Common myeloid progenitor, CD34-positive (primary cell): ENCODE measurements around the gene PRELID2.

ENCODE experiments used
- CTCF ChIA-PET: fragments of 350-600 bp; sonication (Branson Sonifier 250); formaldehyde crosslinking; loops from one replicate; lab custom pipeline; 2021; ENCODE audit warnings: antibody characterized with exemption; lab: Charles Lee
- POLR2A ChIA-PET: fragments of 350-600 bp; sonication (Branson Sonifier 250); formaldehyde crosslinking; loops from one replicate; lab custom pipeline; 2021; ENCODE audit warnings: antibody characterized with exemption; lab: Charles Lee
- DNase-seq, 3 donors: peaks; one replicate each; pipeline versions ENCODE4 v3.0.0 to v3.0.0-alpha.2; 2013
- H3K27ac ChIP-seq, 2 experiments: 1 replicate in 1 of 2; 2 replicates in 1 of 2; pipeline ENCODE4 v1.7.0; 2013; ENCODE audit warnings: inconsistent platforms in 2 of 2, low read length in 2 of 2, mild to moderate bottlenecking in 2 of 2, low read depth in 1 of 2, moderate library complexity in 1 of 2; ENCODE audit not compliant: severe bottlenecking in 2 of 2, insufficient read depth in 1 of 2, poor library complexity in 1 of 2
- H3K27me3 ChIP-seq, 5 experiments: replicated peaks in 2 of 5; 1 replicate in 3 of 5; 2 replicates in 2 of 5; pipeline versions ENCODE4 v1.6.1 to v1.7.0; 2013; ENCODE audit warnings: low read length in 4 of 5, mild to moderate bottlenecking in 2 of 5, moderate library complexity in 2 of 5, inconsistent platforms in 1 of 5; ENCODE audit not compliant: insufficient read depth in 5 of 5, control insufficient read depth in 4 of 5
- H3K36me3 ChIP-seq, 4 experiments: 1 replicate in 2 of 4; 2 replicates in 2 of 4; pipeline versions ENCODE4 v1.6.1 to v1.7.0; 2013; ENCODE audit warnings: low read length in 3 of 4, control low read depth in 1 of 4, mild to moderate bottlenecking in 1 of 4; ENCODE audit not compliant: control insufficient read depth in 4 of 4, insufficient read depth in 4 of 4
- H3K4me1 ChIP-seq, 4 experiments: 1 replicate in 3 of 4; 2 replicates in 1 of 4; pipeline versions ENCODE4 v1.6.1 to v1.7.1; 2013; ENCODE audit warnings: low read length in 3 of 4, mild to moderate bottlenecking in 3 of 4, control low read depth in 1 of 4, inconsistent platforms in 1 of 4, moderate library complexity in 1 of 4; ENCODE audit not compliant: control insufficient read depth in 4 of 4, insufficient read depth in 4 of 4; ENCODE audit errors: control extremely low read depth in 1 of 4
- H3K4me3 ChIP-seq, 7 experiments: 1 replicate in 4 of 7; 2 replicates in 3 of 7; pipeline versions ENCODE4 v1.5.1 to v1.7.0; 2013; ENCODE audit warnings: mild to moderate bottlenecking in 7 of 7, low read length in 6 of 7, moderate library complexity in 6 of 7, inconsistent platforms in 2 of 7, low read depth in 2 of 7, control low read depth in 1 of 7; ENCODE audit not compliant: insufficient read depth in 4 of 7, control insufficient read depth in 1 of 7; ENCODE audit errors: extremely low read depth in 1 of 7
- H3K9me3 ChIP-seq, 5 experiments: 1 replicate in 4 of 5; 2 replicates in 1 of 5; pipeline versions ENCODE4 v1.6.1 to v1.7.1; 2013; ENCODE audit warnings: low read length in 4 of 5, mild to moderate bottlenecking in 2 of 5, inconsistent platforms in 1 of 5, low read depth in 1 of 5, moderate library complexity in 1 of 5; ENCODE audit not compliant: control insufficient read depth in 4 of 5, insufficient read depth in 2 of 5; ENCODE audit errors: control extremely low read depth in 1 of 5
- WGBS: methylation state at CpG from one replicate; pipeline ENCODE4 v1.1.5; 2013; ENCODE audit not compliant: insufficient coverage; 5-methylcytosine and 5-hydroxymethylcytosine counted together

Gene PRELID2

DNA sequence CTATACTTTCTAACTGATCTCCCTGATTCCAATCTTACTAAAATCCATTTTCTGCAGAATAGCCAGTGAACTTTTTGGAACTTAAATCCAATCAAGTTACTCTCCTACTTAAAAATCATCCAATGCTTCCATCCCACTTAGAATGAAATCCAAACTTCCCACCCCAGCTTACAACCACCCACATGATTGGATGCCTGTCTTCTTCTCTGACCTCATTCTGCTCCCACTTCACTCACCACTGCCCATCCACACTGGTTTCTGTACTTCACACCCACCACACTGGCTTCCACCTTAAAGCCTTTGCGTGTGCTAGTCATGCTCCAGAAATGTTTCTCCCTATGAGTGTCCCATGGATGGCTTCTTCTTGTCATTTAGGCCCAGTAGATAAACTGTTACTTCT, 119.7 kb downstream of the PRELID2 start:
- 91% methylated on average over 1 of the region's 1 CpG for WGBS
- no peak for DNase-seq
- POLR2A ChIA-PET: no interaction called here
- Histone ChIP-seq H3K4me3 (no peak overlapping the region), H3K27ac (no peak overlapping the region), H3K27me3 (no peaks in the 10 kb centered on the region), H3K9me3 (no peaks in the 10 kb centered on the region), H3K4me1 (no peaks in the 10 kb centered on the region), H3K36me3 (no peaks in the 10 kb centered on the region)
- CTCF ChIA-PET: no interaction called here

DNA sequence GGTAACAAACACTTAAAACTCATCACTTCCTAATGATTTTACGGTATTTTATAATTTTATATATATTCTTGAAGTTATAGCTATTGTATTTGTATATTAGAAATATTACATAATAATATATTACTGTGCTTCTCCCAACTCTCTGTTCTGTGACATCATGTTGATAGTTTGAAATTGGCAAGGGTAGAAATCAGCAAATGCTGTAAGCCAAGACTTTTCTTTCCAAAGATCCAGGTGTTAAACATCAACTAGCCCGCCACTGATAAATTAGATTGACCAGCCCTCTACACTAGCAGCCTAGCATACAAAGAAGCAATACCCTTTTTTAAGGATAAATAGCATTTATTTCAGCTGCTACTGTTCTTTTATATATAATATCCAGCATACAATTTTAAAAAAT, 122.9 kb downstream of the PRELID2 start:
- no CpG with 5 or more reads among the region's 2 CpGs for WGBS
- no peak overlapping the region for H3K4me3 ChIP-seq
- no peak for DNase-seq
- CTCF ChIA-PET: interaction anchor here (4.2 kb wide), 1 partner anchor 13 kb away, joined by 21 read pairs; no protein-coding TSS in a partner anchor
- no peak overlapping the region for H3K27ac ChIP-seq
- no peaks in the 10 kb centered on the region for H3K36me3 ChIP-seq
- POLR2A ChIA-PET: no interaction called here
- H3K4me1 ChIP-seq: no peaks in the 10 kb centered on the region
- H3K9me3 ChIP-seq: no peaks in the 10 kb centered on the region
- H3K27me3 ChIP-seq: no peaks in the 10 kb centered on the region

GRCh38 chr5:145711417-145711816, 123.7 kb downstream of the PRELID2 start:
- Histone ChIP-seq H3K27ac (no peak overlapping the region), H3K36me3 (no peaks in the 10 kb centered on the region), H3K9me3 (no peaks in the 10 kb centered on the region), H3K27me3 (no peaks in the 10 kb centered on the region), H3K4me3 (no peak overlapping the region), H3K4me1 (no peaks in the 10 kb centered on the region)
- ChIA-PET POLR2A (no interaction called here), CTCF (interaction anchor here (4.2 kb wide), 1 partner anchor 13 kb away, joined by 21 read pairs; no protein-coding TSS in a partner anchor)
- no peak for DNase-seq
- WGBS: 100% methylated on average over 3 of the region's 3 CpGs
